Hematopoietic multipotent progenitor cell treated with erythropoietin and hydrocortisone succinate and interleukin-3 and kit ligand, for 17 days (in vitro differentiated cells): ENCODE data around the gene ARHGEF17.

Source experiments
- DNase-seq: peaks from one replicate; pipeline ENCODE4 v3.0.0-alpha.2; 2015; ENCODE audit warnings: low spot score

The ARHGEF17 gene

DNA sequence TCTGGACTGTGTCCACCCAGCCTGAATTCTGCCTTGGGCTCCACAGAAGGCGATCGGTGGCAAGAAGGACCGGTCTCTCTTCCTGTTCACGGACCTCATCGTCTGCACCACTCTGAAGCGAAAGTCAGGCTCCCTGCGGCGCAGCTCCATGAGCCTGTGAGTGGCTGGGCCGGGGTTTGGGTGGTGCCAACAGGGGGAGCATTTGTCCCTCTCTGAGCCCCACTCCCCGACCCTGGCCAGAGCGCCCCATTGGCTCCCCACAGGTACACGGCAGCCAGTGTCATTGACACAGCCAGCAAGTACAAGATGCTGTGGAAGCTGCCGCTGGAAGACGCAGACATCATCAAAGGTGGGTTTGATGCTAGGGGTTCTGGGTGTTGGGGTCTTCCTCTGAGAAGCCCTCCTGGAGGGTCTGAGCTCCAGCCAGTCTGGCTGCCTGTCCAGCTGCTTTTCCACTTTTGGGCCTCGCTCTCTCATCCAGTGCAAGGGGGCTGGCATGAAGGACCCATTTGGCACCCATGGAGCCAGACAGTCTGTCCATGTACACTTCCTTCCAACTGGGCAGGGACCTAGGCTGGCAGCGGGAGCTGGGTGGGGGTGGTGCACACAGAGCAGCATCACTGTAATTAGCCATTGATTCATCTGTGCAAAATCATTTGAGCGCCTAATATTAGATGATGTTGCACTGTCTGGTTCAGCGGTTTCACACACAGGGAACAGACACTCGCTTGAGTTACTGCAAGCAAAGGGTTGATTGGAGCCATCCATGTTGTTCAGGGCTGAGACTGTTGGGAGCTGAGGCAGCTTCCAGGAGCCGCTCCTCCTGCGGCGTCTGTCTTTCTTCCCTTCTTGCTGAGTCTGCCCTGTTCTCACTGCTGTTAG lies 49.1 kb downstream of the ARHGEF17 start:
- DNase-seq, result no peak

DNA sequence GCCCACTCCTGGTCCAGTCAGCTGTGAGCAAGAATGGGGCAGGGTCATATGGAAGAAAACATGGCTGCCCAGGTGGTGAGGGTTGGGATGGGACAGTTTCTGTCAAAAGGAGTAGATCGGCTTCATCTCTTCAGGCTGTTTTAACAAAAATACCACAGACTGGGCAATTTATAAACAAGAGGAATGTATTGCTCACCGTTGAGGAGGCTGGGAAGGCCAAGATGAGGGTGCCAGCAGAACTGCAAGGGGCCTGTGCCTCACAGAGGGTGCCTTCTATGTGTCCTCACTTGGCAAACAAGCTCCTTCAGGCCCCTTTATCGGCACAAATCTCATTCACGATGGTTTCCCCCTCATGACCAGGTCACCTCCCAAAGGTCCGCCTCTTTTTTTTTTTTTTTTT lies 50.0 kb downstream of the ARHGEF17 start:
- no peak for DNase-seq

DNA sequence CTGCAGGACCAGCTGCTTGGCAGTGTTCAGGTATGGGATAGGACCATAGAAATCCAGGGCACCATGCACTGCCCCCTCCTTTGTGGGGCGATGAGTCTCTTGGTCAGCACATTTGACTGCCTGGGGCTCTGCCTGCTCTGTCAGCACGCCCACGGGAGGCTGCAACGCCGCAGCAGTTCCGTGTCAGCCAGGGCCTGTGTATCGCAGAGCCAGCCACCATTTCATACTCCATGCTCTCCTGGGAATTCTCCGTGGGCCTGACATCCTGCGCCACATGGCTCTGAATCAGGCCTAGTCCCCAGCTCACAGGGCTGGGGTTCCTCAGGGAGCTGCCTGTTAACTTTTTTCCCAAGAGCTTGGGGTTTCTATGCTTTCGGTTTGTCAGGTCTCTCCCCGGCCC lies 51.3 kb downstream of the ARHGEF17 start:
- DNase-seq, result no peak

DNA sequence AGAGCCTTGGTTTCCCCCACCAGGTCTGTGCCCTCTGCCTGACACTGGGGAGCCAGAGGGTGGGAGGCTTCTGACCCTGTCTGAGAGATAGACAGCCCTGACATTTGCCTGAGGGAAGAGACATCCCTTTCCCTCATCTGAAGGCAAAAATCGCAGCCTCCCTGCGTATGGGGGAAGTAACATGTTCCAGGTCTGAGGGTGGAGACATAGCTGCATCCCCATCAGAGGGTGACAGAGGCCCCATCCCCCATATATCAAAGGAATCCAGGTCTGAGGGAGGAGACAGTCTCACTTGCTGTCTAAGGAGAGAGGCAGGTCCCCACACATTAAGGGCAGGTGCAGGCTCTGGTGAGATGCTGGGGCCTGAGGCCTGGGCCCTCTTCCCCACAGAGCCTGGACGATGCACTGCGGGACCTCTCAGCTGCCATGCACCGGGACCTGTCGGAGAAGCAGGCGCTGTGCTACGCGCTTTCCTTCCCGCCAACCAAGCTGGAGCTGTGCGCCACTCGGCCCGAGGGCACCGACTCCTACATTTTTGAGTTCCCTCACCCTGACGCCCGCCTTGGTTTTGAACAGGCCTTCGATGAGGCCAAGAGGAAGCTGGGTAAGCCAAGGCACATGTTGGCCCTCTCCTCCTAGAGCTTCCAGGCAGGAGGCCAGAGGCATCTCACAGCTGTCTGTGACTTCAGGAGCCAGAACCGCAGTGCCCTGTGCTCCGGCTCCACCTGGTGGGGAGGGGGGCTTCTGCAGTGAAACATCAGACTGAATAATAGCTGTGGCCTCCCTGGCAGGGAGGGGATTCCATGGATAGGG lies 52.1 kb downstream of the ARHGEF17 start:
- DNase-seq, result no peak

DNA sequence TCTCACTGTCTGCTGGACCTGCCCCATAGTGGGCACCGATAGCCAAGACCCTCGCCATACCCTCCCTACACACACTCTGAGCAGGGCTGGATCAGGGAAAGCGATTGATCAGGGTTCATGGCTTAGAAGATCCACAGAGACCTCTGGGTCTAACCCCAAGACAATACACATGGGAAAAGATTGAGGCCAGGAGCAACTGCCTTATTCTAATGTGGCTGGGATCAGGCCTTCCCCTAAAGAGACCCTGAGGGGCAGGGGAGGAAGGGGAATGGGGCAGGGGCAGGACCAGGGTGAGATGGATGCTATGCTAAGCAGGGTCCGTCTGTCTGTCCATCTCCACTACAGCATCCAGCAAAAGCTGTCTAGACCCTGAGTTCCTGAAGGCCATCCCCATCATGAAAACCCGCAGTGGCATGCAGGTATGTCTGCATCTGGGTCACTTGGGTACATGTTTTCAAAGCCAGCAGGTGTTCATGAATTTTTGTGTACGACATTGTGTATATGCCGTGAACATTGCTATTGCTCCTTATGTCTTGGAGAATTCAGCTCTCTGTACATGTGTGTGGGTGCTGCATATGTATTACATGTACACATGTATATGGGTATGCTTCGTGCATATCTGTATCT lies 52.8 kb downstream of the ARHGEF17 start:
- DNase-seq, result no peak

DNA sequence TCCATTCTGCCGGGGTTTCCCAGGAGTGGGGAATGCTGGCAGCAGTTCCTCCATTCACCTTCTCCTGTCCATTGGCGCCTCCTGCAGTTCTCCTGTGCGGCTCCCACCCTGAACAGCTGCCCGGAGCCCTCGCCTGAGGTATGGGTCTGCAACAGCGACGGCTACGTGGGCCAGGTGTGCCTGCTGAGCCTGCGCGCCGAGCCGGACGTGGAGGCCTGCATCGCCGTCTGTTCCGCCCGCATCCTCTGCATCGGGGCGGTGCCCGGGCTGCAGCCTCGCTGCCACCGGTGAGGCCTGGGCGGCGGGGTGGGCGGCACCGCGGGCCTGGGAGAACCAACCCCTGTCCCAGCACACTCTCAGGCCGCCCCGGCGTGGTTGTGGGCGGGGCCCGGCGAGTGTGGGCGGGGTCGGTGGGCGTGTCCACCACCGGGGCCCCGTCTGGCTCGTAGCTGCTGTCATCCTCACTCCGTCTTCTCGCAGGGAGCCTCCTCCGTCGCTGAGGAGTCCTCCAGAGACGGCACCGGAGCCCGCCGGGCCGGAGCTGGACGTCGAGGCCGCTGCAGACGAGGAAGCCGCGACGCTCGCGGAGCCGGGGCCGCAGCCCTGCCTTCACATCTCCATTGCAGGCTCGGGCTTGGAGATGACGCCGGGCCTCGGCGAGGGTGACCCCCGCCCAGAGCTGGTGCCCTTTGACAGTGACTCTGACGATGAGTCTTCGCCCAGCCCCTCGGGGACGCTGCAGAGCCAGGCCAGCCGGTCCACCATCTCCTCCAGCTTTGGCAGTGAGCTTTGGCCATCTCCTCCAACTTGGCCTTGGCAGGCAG lies 54.1 kb downstream of the ARHGEF17 start:
- no peak for DNase-seq

DNA sequence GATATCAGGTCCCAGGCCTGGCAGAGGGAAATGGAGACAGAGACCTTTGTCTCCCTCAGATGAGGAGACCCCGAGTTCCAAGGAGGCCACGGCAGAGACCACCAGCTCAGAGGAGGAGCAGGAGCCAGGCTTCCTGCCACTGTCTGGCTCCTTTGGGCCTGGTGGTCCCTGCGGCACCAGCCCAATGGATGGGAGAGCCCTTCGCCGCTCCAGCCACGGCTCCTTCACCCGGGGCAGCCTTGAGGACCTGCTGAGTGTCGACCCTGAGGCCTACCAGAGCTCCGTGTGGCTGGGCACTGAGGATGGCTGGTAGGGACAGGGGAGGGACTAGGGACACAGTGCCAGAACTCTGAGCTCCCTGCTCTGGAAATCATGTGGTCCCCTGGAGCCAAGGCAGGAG lies 55.1 kb downstream of the ARHGEF17 start:
- no peak for DNase-seq

DNA sequence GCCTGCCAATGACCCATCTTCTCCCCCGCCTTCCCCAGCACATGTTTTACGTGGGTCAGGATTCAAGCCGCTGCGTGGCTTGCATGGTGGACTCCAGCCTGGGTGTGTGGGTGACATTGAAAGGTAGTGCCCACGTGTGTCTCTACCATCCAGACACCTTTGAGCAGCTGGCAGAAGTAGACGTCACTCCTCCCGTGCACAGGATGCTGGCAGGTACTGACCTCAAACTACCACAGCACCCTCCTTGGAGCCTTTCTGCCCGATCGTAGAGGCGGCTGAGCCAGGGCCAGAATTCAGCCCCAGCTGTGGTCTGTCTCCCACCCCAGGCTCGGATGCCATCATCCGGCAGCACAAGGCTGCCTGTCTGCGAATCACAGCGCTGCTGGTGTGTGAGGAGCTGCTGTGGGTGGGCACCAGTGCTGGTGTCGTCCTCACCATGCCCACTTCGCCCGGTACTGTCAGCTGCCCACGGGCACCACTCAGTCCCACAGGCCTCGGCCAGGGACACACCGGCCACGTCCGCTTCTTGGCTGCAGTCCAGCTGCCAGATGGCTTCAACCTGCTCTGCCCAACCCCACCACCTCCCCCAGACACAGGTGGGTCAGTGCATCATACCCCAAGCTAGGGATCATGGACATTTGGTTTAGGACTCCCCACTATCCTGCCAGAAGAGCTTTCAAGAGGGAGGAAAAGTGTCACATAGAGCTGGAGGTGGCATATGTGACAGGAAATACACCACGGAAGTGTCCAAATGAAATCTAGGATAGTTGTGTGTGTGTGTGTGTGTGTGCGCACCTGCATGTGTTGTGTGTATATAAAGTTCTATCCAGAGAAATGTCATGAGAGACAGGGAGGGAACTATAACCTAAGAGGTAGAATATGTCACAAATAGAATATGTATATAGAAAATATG lies 57.5 kb downstream of the ARHGEF17 start:
- DNase-seq, result no peak

DNA sequence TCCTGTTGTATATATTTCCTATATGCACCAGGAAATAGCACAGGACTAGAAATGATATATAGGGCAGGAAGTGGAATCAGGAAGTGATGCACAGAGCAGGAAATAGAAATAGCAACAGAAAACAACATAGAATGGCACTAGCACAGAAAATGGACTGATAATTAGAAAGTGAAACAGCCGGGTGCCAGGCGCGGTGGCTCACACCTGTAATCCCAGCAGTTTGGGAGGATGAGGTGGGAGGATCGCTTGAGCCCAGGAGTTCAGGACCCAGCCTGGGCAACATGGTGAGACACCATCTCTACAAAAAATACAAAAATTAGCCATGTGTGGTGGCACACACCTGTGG lies 58.2 kb downstream of the ARHGEF17 start:
- DNase-seq, result no peak

DNA sequence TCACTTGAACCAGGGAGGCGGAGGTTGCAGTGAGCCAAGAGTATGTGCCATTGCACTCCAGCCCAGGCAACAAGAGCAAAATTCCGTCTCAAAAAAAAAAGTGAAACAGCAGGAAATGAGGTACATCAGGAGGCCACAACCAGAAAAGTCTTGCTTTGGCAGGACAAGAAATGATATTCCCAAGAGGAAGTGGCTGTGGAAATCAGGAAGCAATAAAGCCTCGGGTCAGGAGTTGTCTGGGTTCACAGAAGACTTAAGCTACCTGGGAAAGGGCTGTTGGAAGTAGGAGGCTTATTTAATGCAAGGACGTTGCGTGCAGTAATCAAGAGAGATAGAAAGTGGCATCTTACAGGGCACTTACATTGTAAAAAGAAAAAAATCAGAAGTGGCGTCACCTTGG lies 58.9 kb downstream of the ARHGEF17 start:
- no peak for DNase-seq

DNA sequence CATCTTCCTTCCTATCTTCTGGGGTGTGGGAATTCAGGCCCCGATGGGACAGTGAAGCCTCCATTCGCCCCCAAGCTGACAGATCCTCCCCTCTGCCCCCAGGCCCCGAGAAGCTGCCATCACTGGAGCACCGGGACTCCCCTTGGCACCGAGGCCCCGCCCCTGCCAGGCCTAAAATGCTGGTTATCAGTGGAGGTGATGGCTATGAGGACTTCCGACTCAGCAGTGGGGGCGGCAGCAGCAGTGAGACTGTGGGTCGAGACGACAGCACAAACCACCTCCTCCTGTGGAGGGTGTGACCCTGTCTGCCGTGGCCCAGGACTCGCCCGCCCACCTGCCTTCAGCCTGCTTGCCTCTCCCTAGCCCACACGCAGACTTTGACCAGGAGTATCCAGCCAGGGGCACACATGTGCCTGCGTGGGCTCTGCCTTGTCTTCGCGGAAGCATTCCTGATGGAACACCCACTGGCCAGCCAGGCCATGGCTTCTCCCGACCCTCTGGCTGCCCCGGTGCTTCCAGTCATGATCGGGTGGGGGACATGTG lies 59.5 kb downstream of the ARHGEF17 start:
- no peak for DNase-seq

DNA sequence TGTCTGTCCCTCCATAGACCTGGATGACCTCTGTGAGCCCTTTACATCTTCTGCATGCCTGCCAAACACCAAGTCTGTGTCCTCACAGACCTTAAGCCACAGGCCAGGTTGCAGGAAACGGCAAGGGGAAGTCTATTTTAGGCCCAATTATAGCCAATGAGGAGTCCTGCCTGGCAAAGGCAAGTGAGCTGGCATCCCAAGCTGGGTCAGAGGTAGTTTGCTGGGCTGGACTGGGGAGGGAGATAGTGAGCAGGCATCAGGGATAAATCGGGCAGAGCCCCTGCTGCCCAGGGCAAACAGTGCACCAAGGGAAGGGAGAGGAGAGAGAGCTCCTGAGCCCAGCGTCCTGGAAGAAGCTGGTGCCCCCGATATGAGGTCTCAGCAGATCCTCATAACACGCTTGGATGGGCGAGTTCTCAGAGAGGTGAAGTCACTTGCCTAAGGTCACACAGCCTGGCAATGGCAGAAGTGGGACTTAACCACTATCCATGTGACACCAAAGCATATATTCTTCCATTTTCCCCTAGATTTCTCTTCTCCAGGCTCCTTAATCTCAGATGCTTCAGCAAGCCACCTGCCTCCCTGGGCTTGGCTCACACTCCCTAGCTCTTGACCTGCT lies 64.4 kb downstream of the ARHGEF17 start:
- DNase-seq, result no peak

DNA sequence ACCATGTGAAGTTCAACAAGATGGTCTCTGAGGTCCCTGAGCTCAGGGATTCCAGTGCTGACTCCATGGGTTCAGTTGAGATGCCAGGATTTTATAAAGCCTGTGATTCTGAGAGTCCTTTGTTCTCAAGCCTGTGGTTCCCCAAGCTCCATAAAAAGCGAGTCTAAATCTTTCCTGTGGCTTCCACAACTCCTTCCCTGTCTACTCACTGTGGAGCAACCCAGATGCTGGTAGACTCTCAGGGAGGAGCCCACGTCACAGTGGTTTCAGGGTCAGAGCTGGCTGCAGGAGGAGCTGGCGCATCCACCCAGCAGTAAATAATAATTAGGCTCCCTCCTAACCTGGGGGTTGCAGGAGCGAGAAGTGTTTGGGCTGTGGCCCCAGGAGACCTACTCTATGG lies 66.1 kb downstream of the ARHGEF17 start:
- DNase-seq, result no peak

DNA sequence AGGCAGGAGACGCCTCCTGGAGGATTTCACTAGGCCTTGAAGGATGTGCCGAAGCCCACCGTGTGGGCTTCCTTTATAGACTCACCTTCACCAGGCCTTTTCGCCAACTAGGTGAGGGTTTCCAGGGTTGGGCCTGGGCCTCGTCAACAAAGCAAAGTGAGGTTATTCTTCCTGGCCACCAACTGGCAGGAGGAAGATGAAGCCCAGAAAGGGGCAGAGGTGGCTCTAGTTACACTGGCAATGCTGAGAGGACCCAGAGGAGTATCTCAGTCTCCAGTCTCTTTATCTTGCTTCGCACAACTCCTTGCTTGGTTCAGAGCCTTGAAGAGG lies 67.7 kb downstream of the ARHGEF17 start:
- DNase-seq, result no peak

DNA sequence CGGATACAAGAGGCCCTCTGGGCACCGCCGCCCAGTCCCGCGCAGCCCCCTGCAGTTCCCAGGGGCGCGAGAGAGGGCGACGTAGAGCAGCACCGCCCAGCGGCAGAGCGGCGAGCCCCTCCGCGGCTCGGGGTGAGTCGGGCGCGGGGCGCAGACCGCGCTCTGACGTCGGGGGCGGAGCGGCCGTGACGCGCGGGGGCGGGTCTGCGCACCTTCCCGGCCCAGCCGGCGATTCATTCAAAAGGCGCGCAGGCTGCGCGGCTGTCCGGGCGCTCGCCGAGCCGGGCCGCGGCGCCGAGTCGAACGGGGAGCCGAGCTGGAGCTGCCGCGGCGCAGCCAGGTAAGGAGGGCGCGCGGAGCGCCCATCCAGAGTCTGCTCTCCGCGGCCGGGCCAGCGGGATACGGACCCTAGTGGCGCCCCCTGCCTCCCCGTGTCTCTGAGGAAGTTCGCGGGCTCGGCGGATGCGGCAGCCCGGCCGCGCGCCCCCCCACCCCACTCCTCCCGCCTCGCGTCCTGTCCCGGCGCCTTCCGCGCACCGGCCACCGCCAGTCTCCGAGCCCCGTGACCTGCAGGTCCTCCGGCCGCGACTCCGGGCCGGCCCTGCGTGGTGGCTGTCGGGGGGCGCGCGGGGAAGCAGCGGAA lies 68.2 kb downstream of the ARHGEF17 start, which contains the start of gene RELT:
Gene RELT, plus strand, starts transcription at position 240 of the 643 bp plus-strand sequence. CDS start 12,738 bp downstream, outside the sequence.
- DNase-seq, result peak; percentile 90

DNA sequence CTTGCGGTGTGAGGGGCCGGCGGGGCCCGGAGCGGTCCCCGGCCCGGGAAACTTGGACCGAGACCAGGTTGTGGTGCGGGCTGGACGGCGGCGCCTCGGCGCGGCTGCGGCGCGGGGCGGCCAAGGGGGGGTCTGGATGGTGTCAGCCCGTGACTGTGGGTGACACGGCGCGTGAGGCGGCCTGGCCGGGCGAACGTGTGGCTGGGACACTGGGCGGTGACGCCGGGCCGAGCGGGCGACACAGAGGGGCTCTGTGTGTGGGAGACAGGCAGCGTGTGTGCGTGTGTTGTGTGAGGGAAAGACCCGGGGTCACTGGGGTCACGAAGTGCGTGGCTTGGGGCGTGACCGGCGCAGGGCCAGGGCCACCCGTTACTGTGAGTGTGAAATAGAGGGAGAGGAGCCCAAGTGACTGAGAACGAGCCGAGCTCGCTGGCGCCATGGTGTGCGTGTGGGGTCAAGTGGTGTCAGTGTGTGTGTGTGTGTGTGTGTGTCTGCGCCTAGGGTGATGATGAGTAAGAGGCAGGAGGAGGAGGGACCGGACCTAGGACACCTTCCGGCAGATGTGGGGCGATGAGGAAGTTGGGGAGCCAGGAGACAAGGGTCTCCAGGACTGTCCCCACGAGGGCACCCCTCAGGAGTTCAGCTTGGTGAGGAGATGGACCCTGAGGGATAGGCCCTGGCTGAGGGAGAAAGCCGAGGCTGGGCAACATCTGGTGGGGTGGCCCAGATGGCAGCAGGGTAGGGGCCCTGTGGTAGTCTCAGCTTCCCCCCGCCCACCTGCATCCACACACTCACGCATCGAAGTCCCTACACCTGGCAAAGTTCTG lies 68.9 kb downstream of the ARHGEF17 start:
- DNase-seq, result peak; percentile 43

DNA sequence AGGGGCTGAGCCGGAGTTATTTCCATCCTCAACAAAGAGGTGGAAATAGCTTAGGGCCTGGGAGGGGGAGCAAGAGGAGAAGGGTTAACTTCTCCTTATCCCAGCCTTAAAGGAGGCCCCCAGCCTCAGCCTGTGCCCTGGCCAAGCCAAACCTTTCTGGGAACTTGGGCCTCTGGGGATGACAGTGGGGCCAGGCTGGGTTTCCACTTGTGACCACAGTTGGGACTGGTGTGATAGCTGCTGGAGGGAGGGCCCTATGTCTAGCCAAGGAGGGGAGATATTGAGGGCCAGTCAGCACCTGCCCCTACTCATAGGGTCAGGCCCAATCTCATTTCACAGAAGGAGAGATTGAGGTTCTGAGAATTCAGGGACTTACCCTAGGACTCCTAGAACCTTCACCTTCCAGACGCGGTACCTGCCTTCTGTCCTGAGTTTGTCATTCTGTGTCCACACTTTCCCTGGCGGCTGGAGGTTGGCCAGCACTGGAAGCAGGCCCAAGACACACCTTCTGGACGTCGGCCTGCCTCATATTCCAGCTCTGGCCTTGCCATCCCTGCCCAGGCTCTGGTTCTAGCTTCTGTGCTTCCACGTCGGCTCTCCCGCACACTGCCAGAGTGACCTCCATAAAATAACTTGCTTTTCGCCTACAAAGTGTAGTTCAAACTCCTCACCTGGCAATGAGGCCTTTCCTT lies 71.3 kb downstream of the ARHGEF17 start:
- no peak for DNase-seq

DNA sequence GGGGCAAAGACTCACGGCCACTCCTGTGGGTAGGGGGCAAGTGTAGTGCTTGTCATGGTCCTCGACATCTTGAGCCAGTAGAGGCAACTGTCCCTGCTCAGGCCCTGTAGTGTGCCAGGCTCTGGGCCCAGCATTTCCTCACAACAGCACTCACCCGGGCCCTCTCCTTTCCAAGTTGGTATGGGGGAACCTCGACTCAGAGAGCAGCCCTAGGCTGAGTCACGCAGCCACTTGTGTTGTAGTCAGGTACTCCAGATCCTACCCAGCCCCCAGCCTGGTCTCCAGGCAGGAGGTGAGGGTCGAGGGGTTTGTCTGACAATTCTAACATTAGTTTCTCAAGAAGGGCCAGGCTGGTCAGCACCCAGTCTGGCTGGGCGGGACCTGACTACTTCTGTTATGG lies 72.3 kb downstream of the ARHGEF17 start:
- DNase-seq, result no peak
